GM21717 (cell line): ENCODE results near the gene PRRC2B.

ENCODE experiments used
- ATAC-seq: cut with Tn5 transposase; IDR thresholded peaks from one replicate; pipeline ENCODE4 v1.9.1; 2021; ENCODE audit warnings: mild to moderate bottlenecking, moderate library complexity; ENCODE audit not compliant: unreplicated experiment

The PRRC2B gene

DNA sequence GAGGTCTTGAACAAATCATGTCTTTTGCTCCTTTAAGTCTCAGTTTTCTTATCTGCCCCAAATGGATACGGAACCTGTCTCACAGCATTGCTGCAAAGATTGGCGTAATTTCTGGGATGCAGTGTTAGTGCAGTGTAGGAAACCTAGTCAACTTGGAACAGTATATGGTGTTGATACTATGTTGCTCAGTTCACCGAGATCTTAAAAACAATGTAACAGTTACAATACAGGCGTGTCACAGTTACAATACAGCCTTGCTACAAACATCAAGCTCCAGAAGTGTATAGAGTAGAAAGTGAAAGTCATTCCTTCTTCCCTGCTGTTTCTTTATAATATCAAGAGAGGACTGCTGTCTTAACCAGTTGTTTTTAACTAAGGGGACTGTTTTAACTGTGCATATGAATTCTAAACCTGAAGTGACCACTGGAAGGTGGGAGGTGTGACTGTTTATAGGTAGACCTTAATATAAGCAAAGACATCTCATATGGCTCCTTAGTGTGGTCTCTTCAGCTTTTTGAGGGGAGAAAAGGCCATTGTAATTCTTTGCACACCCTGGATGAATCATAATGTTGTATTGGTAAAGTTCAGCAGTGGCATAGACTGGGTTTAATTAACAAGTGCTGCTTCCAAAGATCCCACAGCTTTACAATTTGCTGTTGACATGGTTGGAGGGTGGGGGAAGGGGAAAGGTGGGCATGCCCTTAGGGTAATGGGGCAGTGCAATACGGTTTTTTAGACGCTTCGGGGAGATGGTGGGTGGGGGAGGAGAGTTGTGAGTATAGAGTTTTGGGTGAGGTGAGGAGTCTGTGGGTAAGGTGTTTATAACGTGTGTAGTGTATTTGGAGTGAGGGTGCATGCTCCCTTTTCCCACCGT lies 12.9 kb downstream of the PRRC2B start:
- no peak for ATAC-seq

DNA sequence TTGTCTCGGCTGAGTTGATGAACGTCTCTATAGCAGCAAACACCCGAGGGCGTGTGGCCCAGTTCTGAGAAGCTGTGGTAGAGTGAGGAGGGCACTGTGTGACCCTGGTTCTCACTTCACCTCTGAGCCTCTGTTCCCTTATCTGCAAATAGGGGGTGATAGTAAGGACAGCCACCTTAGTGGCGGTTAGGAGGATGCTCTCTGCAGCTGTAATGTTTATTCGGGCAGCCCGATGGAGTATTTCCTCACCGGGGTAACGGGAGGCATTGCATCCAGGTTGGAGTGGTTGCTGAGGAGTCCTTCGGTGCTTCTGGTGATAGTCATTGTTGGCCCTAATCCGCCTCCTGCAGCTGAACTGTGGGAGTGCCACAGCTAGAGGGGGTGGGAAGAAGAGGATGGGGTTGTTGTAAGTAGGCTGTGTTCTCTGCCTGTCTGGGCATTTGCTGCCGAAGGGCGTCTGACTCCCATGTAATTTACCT lies 13.9 kb downstream of the PRRC2B start:
- no peak for ATAC-seq

DNA sequence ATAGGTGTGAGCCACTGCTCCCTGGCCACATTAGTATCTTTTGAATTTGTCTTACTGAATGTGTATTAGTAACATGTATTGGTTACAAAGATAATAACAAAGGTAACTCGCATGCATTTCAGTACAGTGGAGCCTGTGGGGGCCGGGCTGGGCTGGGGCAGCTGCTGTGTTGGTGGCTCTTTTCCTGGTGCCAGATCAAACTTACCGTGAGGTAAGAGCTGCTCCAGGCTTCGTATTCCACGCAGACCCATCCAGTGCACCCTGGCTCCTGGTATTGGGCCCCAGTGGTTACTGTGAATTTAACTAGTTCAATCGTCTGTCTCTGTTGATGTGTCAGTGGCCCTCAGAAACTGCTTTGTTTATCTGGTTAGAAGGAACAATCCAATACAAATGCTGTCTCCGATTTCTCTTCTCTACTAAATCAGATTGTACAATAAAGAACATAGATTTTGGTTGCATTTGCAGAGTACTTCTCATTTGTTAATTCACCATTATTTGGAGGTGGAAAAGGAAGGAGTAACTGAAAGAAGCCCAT lies 15.6 kb downstream of the PRRC2B start:
- ATAC-seq = no peak

DNA sequence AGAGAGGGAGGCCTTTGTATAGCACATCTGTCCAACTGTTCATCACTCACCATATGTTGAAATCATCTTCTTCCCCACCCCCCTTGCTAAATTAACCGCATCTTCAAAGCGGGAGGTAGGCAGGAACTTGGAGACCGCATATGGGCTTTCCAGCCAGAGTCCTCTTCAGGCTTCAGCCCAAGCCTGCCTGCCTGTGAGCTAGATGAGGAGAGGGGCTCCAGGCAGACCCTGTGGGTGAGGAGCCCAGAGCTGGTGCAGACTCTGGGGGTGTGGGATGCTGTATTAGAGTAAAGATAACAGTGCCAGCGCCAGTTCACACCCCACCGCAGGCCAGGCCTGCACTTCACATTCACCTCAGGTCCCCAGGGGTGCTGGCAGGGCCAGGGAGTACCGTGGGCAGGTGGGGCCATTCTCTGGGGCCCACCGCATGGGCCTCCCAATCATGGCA lies 16.2 kb downstream of the PRRC2B start:
- ATAC-seq = no peak

DNA sequence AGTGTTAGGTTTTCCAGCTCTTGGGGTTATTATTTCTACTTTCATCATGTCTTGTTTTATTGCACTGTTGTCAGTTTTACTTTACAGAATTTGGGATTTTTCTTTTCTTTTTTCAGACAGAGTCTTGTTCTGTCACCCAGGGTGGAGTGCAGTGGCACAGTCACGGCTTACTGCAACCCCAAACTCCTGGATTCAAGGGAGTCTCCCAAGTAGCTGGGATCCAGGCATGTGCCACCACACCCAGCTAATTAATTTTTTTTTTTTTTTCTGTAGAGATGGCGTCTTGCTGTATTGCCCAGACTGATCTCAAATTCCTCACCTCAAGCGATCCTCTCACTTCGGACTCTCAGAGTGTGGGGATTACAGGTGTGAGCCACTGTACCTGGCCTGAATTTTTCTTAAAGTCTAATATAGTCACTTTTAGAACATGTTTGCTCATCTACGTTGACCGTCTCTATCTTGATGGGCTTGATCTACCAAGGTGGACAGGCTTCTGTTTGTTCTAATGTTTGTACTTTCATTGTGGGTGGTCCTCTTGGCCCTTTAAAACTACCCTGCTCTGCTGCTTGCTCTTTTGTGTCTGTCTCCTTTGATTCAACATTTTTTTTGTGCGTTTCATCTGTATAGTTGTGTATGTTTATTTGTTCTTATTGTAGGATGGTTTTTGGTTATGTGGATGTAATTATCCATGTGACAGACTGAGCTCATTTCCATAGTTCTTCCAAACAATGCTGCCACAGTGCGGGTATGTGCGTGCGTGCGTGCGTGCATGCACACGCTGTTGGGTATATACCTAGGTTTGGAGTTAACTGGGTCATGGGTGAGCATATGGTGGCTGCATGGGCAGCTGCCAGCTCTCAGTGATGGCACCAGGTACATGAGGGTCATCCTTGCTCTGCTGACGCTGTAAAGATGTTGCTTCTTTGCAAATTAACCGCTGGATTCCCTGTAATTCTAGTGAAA lies 18.1 kb downstream of the PRRC2B start:
- no peak for ATAC-seq

DNA sequence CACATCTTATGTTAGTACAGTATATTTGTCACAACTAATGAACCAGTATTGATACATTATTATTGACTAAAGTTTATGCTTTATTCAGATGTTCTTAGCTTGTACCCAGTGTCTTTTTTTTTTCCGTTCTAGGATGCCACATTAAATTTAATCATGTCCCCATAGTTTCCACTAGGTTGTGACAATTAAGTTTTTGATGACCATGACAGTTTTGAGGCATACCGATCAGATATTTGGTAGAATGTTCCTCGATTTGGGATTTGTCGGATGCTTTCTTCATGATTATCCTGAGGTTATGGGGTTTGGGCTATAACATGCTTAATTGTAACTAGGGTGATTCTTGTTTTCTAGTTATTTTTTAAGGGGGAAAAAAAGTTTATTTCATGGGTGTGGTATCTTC lies 22.6 kb downstream of the PRRC2B start:
- no peak for ATAC-seq

DNA sequence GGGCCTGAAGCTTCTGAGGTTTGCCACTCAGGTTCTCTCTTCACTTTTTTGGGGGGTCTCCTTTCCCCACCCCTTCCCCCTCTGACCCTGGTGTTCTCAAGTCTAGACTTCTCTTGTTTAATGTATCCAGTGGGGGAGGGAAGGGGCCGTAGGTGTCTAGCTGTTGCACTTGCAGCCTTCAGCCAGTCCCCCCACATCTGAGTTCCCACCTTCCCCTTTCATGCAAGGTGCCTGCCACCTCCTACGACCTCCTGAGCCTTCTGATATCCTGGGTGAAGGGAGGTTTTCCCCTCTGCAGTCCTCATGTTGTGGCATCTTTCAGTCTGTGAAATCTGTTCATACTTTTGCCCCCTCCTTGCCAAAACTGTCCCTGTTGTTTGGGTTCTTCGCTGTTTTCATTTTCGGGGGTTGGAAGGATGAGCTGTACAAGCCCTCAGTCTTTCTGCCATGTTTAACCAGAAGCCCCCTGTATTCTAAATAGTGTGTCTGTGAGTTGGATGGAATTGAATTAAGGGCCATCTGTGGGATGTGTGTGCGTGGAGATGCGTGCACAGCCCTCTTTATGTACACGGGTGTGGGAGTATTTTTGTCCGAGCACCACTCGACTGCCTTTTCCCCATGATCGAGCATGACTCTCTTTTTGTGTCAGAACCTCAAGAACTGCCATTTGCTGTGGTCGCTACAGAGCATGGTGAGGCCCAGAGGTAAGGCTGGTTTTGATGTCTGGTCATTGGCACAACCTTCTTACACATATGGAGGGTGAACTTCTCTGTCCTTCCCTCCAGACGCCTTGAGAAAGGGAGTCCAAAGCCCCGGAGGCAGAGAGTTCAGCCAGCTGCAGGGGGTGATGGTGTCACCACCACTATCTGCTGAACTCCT lies 23.6 kb downstream of the PRRC2B start:
- ATAC-seq = no peak

DNA sequence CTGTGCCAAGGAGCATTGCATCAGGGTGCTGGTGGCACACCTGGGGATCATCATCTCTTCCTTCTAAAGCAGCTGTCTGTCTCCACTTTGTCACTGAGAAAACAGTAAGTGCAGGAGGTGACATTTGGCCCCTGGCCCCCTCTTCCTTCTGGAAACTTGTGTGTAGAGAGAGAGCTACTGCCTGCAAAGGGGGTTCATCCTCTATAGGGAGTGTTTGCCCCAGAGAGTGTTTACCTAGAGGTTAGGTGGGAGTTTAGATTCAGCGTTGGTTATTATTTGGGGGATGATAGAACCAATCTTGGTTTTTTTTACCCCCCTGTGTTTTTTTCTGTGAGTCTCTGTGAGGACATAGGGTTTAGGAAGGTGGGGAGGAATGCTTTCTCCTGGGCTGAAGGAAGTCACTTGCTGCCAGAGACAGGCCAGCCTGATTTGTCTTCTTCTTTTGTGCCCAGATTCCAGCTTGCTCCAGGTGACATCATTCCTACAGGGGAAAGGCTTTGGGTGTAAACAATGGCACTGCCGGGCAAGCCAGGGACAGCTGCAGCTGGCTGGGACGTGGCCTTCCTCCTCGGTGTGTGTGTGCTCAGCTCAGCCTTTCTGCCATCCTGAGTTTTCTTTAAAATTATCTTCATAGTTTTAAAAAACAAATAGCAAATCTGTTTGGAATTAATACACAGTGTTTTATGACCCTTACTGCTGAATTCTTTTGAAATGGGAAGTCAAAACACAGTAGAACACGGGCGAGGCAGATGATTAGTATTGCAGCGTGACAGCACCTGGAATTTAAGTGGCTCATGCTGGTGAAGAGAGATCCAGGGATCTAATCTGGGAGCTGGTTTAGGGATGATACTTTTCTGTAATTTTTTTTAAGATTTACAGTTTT lies 24.5 kb downstream of the PRRC2B start:
- ATAC-seq = no peak

DNA sequence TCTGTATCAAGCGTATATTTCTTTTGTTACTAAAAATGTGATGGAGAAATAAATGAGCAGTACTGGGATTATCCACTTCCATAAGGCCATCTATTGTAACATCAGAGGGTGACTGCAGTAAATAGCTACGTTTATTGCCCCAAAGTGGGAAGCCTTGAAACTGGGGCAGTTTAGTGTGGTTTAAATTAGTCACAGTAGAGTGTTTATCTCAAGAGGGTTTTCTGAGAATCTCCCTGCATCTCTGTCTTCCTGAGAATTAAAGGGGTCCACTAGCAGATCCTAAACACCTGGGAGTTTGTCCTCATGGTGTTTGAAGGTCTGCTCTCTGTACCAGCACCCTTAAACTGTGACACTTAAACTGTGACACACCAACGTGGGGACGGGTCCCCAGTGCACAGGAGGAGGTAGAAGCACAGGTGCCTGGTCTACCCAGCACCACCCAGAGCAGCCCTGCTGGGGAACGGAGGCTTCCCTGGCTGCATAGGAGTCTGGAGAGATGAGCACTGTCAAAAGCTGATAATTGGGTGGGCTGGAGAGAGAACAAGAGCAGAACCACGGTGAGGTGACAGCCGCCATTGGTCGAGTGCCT lies 25.2 kb downstream of the PRRC2B start:
- ATAC-seq = no peak

DNA sequence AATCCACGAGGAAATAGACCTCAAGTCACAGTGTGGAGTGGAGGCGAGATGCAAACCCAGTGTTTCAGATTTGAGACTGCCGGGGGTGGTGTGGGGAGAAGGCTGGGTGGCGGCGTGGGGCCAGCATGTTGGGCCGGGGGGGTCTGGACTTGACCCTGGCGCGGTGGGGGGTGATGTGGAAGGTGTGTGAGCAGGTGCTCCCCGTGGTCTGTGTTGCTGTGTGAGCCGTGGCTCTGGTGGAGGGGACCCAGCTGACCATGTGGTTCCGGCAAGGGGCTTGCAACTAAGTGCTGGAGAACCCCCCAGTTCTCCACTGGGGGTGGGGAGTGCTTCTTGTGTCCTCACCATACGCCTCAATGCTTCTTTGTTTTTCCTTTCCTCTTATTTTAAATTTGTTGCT lies 25.8 kb downstream of the PRRC2B start:
- ATAC-seq = no peak

DNA sequence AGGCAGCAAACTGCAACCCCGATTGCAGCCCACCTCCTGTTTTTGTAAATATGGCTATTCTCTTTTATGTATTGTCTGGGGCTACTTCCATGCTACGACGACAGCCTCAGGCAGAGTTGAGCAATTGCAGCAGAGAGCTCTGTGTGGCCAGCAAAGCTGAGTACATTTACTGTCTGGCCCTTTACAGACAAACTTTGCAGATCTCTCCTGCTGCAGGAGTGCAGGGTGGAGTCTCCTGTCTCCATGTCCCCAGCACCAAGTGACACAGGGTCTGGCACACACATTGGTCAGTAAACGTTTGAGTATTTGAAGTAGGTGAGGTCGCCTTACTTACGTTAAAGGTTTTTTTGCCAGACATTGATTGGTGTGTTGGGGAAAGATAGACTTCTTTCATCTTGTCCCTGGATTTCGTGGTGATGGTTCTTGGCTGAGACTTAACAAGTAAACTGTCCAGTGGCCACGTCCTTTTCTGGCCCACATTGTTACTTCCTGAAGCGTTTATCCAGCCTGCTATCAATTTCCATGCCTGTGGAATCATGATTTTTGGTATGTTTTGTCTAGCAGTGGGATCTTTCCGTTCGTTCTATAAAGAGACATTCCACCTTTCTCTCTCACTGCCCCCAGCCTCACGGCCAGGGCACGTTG lies 27.2 kb downstream of the PRRC2B start:
- no peak for ATAC-seq

DNA sequence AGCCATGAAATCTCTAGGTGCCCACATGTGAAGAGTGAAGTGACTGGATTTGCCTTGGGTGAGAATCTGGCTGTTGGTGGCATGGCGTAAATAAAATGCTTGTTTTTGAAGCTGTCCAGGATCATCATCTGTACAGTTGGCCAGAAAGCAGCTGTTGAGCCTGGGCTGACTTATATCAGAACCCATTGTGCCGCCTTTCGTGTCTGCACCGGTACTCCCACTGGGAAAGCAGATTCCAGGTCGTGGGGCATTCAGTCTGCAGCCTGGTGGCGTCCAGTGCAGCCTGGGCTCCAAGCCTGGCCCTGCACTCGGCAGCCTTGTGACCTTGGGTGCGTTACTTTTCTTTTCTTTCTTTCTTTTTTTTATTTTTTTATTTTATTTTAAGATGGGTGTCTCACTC lies 27.8 kb downstream of the PRRC2B start:
- no peak for ATAC-seq

DNA sequence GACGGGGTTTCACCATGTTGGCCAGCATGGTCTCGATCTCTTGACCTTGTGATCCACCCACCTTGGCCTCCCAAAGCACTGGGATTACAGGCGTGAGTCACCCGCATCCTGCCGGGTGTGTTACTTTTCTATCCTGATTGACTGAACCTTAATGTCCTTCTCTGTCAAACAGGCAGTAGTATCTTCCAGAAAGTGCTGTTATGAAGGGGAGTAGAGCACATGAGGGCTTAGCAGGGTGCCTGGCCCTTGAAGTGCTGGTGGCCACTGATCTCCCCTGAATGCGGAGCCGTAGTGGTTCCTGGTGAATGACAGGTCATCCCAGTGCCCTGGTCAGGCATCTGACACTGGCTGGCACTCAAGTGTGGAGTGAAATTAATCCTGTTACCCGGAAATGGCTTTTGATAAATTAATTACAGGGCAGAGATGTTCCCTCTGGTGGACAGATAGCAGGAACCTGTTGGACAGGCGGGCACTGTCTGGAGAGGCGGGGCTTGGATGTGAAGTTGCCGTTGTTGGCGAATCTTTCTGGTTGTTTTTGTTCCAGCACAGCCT lies 28.4 kb downstream of the PRRC2B start:
- no peak for ATAC-seq

DNA sequence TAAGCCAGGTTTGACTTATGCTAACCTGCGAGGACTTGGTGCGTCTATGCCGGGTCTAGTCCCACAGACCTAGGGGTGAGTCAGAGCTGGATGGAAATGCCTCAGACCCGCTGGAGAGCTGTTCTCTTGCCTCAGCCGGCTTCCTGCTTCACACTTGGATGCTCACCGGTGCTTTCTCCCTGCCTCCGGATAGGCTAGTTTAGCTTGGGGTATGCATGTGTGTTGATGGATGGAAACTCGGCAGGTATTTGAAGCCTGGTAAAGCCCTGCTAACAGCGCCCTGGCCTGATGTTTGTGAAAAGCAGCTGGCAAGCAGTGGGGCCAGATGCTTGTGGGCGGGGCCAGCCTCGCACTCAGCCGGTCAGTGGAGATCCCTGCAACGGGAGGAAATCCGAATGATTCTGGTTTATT lies 29.3 kb downstream of the PRRC2B start:
- no peak for ATAC-seq

DNA sequence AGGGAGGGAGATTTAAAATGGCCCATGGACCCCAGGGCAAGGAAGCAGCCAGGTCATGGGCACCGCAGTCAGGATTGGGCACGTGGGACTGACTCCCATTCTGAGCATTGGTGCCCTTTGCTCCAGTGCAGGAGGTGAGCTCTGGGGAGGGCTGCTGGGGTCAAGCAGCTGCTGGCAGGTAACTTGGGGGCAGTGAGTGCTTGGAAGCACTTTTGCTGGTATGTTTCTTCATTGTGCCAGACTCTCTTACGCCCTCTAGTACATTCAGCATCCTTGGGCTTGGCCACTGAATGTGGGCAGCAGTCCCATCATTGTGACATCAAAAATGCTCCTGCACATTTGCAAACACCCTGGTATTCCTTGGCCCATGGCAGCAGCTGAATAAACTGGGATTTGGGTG lies 32.7 kb downstream of the PRRC2B start:
- ATAC-seq = no peak

DNA sequence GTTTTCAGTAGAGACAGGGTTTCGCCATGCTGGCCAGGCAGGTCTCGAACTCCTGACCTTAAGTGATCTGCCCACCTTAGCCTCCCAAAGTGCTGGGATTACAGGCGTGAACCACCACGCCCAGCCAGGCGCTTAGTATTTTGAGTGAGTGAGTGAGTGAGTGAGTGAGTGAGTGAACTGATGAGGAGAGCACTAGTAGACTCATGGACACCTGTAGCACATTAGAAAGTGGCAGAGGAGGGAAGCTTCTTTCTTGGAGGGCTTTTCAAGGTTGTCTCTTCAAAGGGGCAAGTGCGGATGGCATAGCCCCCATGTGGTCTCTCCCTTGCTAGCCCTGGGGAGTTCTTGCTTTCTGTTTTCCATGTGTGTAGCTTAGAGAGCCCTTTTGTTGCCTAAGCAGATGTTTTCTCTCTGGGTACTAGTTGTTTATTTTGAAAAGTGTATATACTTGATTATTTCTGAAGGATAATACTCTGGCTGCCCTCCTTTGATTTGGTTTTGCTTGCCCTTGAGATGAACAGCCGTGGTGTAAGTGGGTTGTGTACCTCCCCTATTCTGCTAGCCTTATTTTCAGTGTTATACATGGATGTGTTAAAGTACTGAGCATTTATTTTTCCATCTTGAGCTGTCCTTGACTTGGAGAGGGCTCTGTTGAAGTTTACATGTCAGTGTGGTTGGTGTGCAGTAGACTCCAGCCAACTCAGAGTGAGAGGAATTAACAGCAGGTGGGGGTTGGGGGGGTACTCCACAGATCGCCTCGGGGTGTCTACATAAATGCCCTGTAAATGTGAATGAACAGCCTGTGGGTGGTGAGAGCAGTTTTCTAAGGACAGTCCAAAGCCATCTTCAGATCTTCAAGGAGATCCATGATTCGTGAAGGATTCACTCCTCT lies 35.5 kb downstream of the PRRC2B start:
- ATAC-seq = no peak

DNA sequence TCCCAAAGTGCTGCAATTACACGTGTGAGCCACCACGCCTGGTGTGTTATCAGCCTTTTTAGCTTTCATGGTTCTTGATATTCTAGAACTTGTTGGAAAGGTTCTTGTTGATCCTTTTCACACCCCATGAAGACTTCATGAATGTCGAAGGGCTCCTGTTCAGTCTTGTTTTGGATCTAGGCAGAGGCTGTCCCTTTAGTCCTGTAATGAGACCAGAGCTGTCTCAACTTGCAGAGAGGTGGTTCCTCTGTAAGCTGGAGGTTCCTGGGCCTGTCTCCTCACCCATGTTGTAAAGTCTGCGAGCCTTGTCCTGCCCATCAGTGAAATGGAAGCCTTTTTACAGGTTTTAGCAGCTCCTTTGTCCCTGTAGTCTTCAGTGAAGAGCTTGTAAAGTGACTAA lies 38.2 kb downstream of the PRRC2B start:
- ATAC-seq = no peak
